Stimulated activated memory B cell treated with anti-CD40 and anti-IgM and Interleukin-4, amounts not matched to agents 10 μg/mL and 1 μg/mL and 100 μg/mL, for 72 hours (primary cell): ENCODE results near the gene FAM162A.

Experiments
- ATAC-seq: fragments of 150-1000 bp; cut with Tn5 transposase; 2 replicates; pipeline ENCODE4 v1.10.0; 2021
- H3K27ac Mint-ChIP-seq: one replicate; pipeline ENCODE4 v1.8.0; 2022; ENCODE audit warnings: mild to moderate bottlenecking, mixed read lengths
- H3K27me3 Mint-ChIP-seq: one replicate; pipeline ENCODE4 v1.8.0; 2022; ENCODE audit warnings: mixed read lengths
- H3K36me3 Mint-ChIP-seq: one replicate; pipeline ENCODE4 v1.8.0; 2022; ENCODE audit warnings: mixed read lengths
- H3K4me1 Mint-ChIP-seq: one replicate; pipeline ENCODE4 v1.8.0; 2022; ENCODE audit warnings: mixed read lengths
- H3K4me3 Mint-ChIP-seq: one replicate; pipeline ENCODE4 v1.8.0; 2022; ENCODE audit warnings: mild to moderate bottlenecking, moderate library complexity, mixed read lengths
- H3K9me3 Mint-ChIP-seq: one replicate; pipeline ENCODE4 v1.8.0; 2022; ENCODE audit warnings: mixed read lengths

FAM162A gene

DNA sequence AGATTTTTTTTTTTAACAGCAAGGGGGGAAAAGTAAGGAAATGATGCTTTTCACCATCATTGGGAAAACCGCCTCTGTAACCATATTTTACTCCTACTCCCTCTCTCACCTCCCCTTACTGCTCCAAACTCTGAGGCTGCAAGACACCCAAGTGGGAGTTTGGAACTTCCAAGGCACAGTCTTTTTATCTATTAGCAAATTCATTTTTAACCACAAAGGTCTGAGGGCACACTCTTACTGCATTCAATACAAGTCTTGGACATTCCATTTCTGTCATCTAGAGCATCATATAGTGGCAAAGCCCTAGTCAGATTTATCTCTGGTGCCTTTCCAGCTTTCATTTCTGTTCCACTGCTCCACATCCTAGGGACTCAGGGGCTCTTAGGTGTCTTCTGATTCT, 13.2 kb downstream of the FAM162A start:
- Mint-ChIP-seq H3K4me1 (peaks cover 11% of the 10 kb centered on the region), H3K36me3 (peaks cover 14% of the 10 kb centered on the region), H3K9me3 (no peaks in the 10 kb centered on the region), H3K27me3 (no peaks in the 10 kb centered on the region), H3K4me3 (no peak overlapping the region), H3K27ac (peak overlapping the region; percentile 53)
- ATAC-seq = no peak

DNA sequence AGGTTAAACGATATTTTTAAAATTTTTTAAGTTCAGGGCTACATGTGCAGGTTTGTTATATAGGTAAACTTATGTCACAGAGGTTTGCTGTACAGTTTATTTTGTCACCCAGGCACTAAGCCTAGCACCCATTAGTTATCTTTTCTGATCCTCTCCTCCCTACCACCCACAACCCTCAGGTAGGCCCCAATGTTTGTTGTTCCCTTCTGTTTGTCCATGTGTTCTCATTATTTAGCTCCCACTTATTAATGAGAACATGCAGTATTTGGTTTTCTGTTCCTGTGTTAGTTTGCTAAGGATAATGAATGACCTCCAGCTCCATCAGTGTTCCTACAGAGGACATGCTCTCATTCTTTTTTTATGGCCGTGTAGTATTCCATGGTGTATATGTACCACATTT, 14.9 kb downstream of the FAM162A start:
- ATAC-seq = no peak
- Mint-ChIP-seq H3K27ac (no peak overlapping the region), H3K27me3 (no peaks in the 10 kb centered on the region), H3K4me1 (peaks cover 11% of the 10 kb centered on the region), H3K9me3 (no peaks in the 10 kb centered on the region), H3K4me3 (no peak overlapping the region), H3K36me3 (peaks cover 26% of the 10 kb centered on the region)

DNA sequence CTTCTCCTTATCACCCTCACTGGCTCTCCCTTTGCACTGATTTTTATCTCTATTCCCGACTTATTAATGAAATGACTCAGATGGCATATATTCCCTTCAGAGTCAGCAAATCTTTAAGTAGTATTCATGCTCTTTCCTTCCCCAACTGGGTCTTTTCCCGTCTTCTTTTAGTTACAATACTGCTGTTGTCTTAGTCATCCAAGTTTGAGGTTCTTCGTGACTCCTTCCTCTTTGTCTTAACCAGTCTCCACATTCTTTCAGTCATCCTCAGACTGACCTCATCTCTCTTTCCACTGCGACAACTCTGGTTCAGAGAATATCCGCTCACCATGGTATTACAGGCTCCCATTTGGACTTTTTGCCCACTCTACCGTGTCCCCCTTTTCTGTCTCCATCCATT, 19.5 kb downstream of the FAM162A start:
- peaks cover 35% of the 10 kb centered on the region for H3K36me3 Mint-ChIP-seq
- no peaks in the 10 kb centered on the region for H3K9me3 Mint-ChIP-seq
- no peak overlapping the region for H3K27ac Mint-ChIP-seq
- peaks cover 22% of the 10 kb centered on the region for H3K4me1 Mint-ChIP-seq
- ATAC-seq = no peak
- no peak overlapping the region for H3K4me3 Mint-ChIP-seq
- no peaks in the 10 kb centered on the region for H3K27me3 Mint-ChIP-seq

DNA sequence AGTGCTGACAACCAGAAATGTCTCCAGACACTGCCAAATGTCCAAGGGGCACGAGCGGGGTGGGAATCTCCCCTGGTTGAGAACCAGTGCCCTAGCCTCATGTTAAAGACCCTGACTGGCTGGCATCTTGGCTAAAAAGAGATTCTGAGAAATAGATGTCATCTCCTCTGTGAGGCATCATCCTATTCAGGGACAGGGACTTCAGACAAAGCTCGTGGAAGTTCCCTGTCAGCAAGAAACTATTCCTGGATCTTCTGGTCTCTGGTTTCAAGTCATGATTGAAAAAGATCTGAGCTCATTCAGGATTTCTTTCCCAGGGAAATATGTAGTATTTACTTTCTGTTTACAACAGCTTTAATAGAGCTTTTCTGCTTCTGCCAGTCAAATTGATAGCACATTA, 21.0 kb downstream of the FAM162A start:
- H3K4me3 Mint-ChIP-seq = no peak overlapping the region
- H3K4me1 Mint-ChIP-seq = peaks cover 34% of the 10 kb centered on the region
- H3K36me3 Mint-ChIP-seq = peaks cover 44% of the 10 kb centered on the region
- no peaks in the 10 kb centered on the region for H3K9me3 Mint-ChIP-seq
- no peak overlapping the region for H3K27ac Mint-ChIP-seq
- H3K27me3 Mint-ChIP-seq = no peaks in the 10 kb centered on the region
- ATAC-seq = no peak

DNA sequence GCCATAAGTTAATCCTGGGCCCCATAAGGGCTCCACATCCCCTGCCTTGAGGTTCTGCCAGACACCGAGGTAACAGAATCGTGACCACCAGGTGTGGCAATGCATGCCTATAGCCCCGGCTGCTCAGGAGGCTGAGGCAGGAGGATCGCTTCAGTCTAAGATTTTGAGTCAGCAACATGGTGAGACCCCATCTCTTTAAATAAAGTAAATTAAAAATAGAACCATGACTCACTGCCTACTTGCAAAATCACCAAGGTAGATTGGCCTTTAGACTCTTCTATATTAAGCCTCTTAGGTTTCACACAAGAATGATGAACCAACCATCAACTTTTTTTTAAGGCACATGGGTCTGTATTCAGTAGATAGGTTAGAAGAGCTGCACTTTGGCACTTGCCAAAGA, 22.2 kb downstream of the FAM162A start:
- H3K27me3 Mint-ChIP-seq = no peaks in the 10 kb centered on the region
- H3K4me1 Mint-ChIP-seq = peaks cover 34% of the 10 kb centered on the region
- H3K9me3 Mint-ChIP-seq = no peaks in the 10 kb centered on the region
- no peak overlapping the region for H3K4me3 Mint-ChIP-seq
- peak overlapping the region; percentile 53 for H3K27ac Mint-ChIP-seq
- H3K36me3 Mint-ChIP-seq = peaks cover 46% of the 10 kb centered on the region
- no peak for ATAC-seq

DNA sequence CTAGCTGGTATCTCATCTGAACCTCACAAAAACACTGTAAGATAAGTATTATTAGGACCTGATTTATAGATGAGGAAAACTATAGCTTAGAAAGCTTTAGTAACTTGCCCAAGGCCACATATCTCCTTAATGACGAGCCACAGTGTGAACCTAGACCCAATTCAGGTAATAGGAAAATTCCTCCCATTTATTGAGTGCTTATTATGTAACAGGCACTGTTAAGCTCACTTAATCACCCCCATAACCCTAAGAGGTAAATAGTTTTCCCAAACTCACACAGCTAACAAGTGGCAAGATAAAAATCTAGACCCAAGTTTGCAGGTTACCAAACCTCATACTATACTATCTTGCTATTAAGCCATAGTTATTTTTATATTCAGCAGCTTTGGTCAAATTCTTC, 24.0 kb downstream of the FAM162A start:
- Mint-ChIP-seq H3K4me3 (no peak overlapping the region), H3K36me3 (peaks cover 46% of the 10 kb centered on the region), H3K27me3 (no peaks in the 10 kb centered on the region), H3K4me1 (peaks cover 43% of the 10 kb centered on the region), H3K27ac (peak overlapping the region; percentile 80), H3K9me3 (no peaks in the 10 kb centered on the region)
- ATAC-seq = no peak

DNA sequence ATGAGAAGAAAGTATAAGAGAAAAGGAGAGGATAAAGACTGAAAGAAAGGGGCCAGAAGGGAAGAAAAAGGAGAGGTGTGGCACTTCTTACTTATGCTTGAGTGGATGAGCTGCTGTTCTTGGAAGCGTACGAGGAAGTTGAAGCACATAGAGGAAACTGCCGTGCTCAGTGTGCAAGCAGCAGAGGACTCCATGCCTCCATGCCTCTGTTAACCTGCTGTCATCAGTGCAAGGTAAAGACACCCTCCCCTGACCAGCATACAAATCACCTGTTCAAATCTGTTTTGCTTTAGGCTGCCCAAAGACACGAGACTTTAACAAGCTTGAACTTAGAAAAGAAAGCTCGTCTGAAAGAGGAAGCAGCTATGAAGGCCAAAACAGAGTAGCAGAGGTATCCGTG, 25.5 kb downstream of the FAM162A start:
- peak; percentile 24 for ATAC-seq

DNA sequence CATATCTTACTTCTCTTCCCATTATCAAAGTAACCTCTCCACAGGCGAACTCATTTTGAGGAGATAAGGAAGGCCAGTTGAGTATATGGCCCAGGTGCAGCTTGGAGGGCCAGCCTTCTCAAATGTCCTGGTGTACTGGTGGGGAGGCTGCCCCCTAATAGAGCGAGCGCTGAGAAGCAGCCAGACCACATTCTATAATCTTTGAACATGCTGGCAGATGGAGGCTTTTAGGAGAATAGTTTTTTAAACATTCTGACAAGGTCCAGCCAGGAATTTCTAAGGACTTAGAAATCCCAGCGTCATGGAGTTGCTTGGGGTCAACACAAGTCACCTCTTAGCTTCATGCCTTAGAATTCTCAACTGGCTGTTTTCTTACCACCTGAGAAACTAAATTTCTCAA, 26.1 kb downstream of the FAM162A start:
- Mint-ChIP-seq H3K27me3 (no peaks in the 10 kb centered on the region), H3K9me3 (no peaks in the 10 kb centered on the region), H3K4me1 (peaks cover 65% of the 10 kb centered on the region), H3K27ac (peak overlapping the region; percentile 80), H3K4me3 (no peak overlapping the region), H3K36me3 (peaks cover 53% of the 10 kb centered on the region)
- ATAC-seq = no peak

More for the DNA sequence above, 25.5 kb downstream of the FAM162A start:
- peak overlapping the region; percentile 43 for H3K4me3 Mint-ChIP-seq
- H3K27me3 Mint-ChIP-seq = no peaks in the 10 kb centered on the region
- H3K9me3 Mint-ChIP-seq = no peaks in the 10 kb centered on the region
- peaks cover 58% of the 10 kb centered on the region for H3K4me1 Mint-ChIP-seq
- H3K36me3 Mint-ChIP-seq = peaks cover 46% of the 10 kb centered on the region
- H3K27ac Mint-ChIP-seq = peak overlapping the region; percentile 80

DNA sequence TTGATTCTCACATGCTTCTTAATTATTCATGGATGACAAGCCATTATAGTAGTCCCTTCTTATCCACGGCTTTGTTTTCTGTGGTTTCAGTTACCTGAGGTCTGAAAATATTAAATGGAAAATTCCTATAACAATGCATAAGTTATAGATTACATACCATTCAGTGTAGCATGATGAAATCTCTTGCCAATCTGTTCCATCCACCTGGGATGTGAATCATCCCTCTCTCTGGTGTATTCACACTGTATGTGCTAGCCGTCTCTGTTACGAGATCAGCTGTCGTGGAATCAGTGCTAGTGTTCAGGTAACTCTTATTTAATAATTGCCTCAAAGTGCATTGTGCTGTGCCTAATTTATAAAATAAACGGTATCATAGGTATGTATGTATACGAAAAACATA, 26.7 kb downstream of the FAM162A start:
- ATAC-seq = no peak
- no peak overlapping the region for H3K27ac Mint-ChIP-seq
- peaks cover 55% of the 10 kb centered on the region for H3K36me3 Mint-ChIP-seq
- H3K4me1 Mint-ChIP-seq = peaks cover 70% of the 10 kb centered on the region
- no peak overlapping the region for H3K4me3 Mint-ChIP-seq
- H3K27me3 Mint-ChIP-seq = no peaks in the 10 kb centered on the region
- H3K9me3 Mint-ChIP-seq = no peaks in the 10 kb centered on the region

DNA sequence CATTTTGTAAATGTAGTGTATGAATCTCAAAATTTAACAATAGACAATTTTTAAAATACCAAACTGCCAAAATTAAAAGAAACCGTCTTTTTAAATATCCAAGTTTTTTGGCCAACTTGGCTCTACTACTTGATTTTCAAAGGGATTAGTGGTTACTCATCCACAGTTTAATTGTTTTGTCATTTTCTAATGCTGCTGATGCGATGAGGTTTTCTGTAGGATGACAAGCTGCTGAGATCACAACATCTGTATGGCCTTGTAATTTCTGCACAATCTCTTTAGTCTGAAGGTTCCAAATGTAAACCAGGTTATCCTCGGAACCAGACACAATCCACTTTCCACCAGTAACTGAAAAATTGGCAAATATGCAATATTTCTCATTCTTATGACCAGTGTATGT, 30.4 kb downstream of the FAM162A start:
- no peaks in the 10 kb centered on the region for H3K27me3 Mint-ChIP-seq
- ATAC-seq = no peak
- peaks cover 60% of the 10 kb centered on the region for H3K4me1 Mint-ChIP-seq
- H3K9me3 Mint-ChIP-seq = no peaks in the 10 kb centered on the region
- H3K4me3 Mint-ChIP-seq = peak overlapping the region; percentile 86
- peak overlapping the region; percentile 93 for H3K27ac Mint-ChIP-seq
- H3K36me3 Mint-ChIP-seq = peaks cover 30% of the 10 kb centered on the region

DNA sequence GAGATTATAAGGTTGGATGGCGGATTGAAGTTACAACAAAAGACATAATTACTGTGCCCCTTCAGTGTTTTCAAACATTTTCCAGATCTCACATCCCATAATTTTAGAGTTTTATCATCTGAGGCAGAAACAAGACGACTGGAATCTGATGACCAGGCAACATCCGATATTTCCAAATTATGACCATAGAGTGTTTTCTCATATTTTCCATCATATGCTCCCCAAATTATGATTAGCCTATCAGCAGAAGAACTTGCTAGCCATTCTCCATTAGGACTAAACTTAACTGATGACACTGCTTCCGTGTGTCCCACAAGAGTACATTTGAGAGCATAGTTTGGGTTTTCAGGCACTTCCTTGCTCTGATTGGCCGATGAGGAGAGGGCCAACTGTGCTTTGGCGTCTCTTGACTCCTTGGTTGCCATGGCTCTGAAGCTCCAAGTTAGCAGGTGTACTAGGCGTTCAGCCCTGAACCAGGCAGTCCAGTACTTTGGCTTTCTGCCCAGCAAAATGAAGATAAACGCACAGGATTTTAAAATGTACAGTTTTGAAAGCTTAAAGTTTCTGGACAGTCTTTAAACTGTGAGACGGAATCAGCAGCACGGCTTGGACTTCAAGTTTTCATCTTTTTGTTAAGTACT, 31.2 kb downstream of the FAM162A start:
- no peaks in the 10 kb centered on the region for H3K9me3 Mint-ChIP-seq
- peaks cover 28% of the 10 kb centered on the region for H3K36me3 Mint-ChIP-seq
- H3K4me3 Mint-ChIP-seq = peak overlapping the region; percentile 86
- H3K27me3 Mint-ChIP-seq = no peaks in the 10 kb centered on the region
- H3K27ac Mint-ChIP-seq = peak overlapping the region; percentile 93
- ATAC-seq = peak; percentile 74
- peaks cover 54% of the 10 kb centered on the region for H3K4me1 Mint-ChIP-seq

DNA sequence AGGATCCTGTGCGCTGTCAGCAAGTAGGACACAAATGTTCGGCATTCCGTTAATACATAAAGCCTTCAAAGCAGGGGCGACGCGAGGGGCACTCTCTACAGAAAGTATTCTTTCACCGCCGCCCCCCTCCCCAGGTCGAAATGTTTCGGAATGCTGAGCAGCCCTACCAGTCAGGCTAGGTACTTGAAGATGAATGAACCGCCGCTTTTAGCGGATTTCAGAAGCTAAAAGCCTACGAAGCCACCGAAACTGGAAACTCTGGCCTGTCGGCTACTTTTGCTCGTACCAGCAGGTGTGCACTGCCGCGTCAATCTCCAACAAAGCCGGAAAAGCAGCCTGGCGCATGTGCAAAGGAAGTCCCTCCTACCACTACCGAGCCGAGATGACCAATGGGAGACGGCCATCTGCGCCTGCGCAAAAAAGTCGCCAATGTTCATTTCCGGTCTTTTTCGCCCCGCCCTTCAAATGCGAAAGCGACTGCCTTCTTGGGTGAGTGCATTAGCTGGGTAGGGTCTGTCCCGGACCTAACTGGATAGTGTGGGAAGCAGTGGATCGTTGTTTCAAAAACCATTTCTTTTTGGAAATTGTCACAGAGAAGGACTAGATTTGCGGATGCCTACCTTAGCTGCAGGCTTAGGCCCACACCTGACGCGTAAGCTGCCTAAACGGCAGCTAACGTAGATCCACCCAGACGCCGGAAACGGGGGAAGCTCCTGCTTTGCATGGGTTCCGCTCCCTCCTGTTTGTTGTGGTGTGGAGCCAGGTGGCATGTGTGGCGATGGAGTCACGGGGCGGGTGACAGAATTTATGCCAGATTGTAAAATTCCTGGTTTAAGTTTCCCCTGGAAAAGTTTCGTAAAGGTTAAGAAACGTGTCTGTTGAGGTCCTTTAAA, 32.0 kb downstream of the FAM162A start, which contains the start of gene WDR5B:
Gene WDR5B, minus strand, starts transcription at position 301 of the 893 bp plus-strand sequence. CDS start 534 bp downstream, outside the sequence.
- Mint-ChIP-seq H3K9me3 (no peaks in the 10 kb centered on the region), H3K36me3 (peaks cover 31% of the 10 kb centered on the region), H3K27ac (peak within 1 kb of the TSS; percentile 93), H3K27me3 (no peaks in the 10 kb centered on the region), H3K4me1 (peaks cover 53% of the 10 kb centered on the region), H3K4me3 (peak within 1 kb of the TSS; percentile 86)
- ATAC-seq = peak; percentile 98

DNA sequence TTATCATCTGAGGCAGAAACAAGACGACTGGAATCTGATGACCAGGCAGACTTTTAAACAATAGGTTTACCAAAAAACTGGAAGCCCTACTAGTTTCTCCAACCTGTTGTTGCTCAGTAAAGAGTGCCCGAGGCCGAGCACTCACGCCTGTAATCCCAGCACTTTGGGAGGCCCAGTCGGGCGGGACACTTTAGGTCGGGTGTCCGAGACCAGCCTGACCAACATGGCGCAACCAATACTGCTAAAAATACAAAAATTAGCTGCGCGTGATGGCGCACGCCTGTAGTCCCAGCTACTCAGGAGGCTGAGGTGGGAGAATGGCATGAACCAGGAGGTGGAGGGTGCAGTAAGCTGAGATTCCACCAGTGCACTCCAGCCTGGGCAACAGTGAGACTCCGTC, 33.0 kb downstream of the FAM162A start:
- H3K4me1 Mint-ChIP-seq = peaks cover 51% of the 10 kb centered on the region

DNA sequence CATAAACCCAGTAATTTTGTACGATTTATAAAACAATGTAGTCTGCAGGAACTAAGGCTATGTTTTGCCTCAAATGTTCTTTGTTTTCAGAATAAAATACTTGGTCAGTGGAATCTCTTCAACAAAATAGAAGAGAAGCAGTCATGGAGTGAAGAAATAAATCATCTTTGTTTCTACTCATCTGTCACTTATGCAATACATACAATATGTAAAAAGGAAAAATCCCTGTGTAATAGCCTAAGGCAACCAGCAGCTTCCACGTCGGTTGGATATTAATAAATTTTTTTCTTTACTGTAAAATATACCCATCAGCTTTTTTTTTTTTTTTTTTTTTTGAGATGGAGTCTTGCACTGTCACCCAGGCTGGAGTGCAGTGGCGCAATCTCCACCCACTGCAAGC, 37.1 kb downstream of the FAM162A start:
- Mint-ChIP-seq H3K27me3 (no peaks in the 10 kb centered on the region), H3K27ac (no peak overlapping the region), H3K36me3 (peaks cover 25% of the 10 kb centered on the region), H3K4me3 (no peak overlapping the region), H3K9me3 (no peaks in the 10 kb centered on the region), H3K4me1 (peaks cover 14% of the 10 kb centered on the region)
- no peak for ATAC-seq

More for the DNA sequence above, 33.0 kb downstream of the FAM162A start:
- Mint-ChIP-seq H3K4me3 (peak overlapping the region; percentile 86), H3K27me3 (no peaks in the 10 kb centered on the region), H3K27ac (peak overlapping the region; percentile 93), H3K9me3 (no peaks in the 10 kb centered on the region), H3K36me3 (peaks cover 35% of the 10 kb centered on the region)
- ATAC-seq = no peak

DNA sequence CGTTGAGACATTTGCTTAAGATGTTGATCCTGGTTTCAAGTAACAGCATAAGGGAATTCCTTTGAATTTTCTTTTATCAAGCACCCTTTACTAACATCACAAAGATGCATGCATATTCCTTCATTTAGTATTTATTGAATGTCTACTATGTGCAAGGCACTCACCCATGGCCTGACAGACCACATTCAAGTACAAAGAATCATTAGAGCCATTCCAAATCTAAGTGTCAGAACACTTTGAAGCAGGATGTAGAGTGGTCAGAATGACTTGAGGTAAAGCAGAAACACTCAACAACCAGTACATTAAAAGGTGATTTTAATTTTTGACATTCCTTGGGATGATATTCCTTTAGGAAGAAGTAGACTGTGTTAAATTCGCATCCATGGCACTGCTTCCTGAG, 37.9 kb downstream of the FAM162A start:
- no peak overlapping the region for H3K27ac Mint-ChIP-seq
- peaks cover 32% of the 10 kb centered on the region for H3K36me3 Mint-ChIP-seq
- H3K27me3 Mint-ChIP-seq = no peaks in the 10 kb centered on the region
- no peak overlapping the region for H3K4me3 Mint-ChIP-seq
- ATAC-seq = no peak
- H3K9me3 Mint-ChIP-seq = no peaks in the 10 kb centered on the region
- H3K4me1 Mint-ChIP-seq = peaks cover 8% of the 10 kb centered on the region
